H7 (cell line): ENCODE measurements around the gene CBX8. TPM values are rescaled to one million over a fixed set of nuclear protein-coding genes. Genes with fewer than 3 reads are reported as not detected.

Source experiments
- DNase-seq: peaks from one replicate; pipeline ENCODE4 v3.0.0; 2012
- H3K27me3 ChIP-seq: 2 replicates; pipeline ENCODE4 v1.6.0; 2011; ENCODE audit warnings: mild to moderate bottlenecking, low read length; ENCODE audit not compliant: control insufficient read depth, insufficient read depth
- H3K36me3 ChIP-seq: replicated peaks from 2 replicates; pipeline ENCODE4 v1.5.1; 2011; ENCODE audit warnings: low read length; ENCODE audit not compliant: control insufficient read depth, insufficient read depth
- H3K4me3 ChIP-seq: 2 replicates; pipeline ENCODE4 v1.5.1; 2011; ENCODE audit warnings: low read depth, mild to moderate bottlenecking, control low read depth, low read length, moderate library complexity; ENCODE audit not compliant: insufficient read depth
- total RNA-seq: library from RNA; depleted of rRNA; stranded (reverse); fragments of >200 nt; shearing (Covaris generic); gene quantifications from 2 replicates; pipeline ENCODE4 v1.2.3, GENCODE V29; 2014

CBX8 gene
- total RNA-seq, 1 experiment from 2014 or later = 1.4 TPM

DNA sequence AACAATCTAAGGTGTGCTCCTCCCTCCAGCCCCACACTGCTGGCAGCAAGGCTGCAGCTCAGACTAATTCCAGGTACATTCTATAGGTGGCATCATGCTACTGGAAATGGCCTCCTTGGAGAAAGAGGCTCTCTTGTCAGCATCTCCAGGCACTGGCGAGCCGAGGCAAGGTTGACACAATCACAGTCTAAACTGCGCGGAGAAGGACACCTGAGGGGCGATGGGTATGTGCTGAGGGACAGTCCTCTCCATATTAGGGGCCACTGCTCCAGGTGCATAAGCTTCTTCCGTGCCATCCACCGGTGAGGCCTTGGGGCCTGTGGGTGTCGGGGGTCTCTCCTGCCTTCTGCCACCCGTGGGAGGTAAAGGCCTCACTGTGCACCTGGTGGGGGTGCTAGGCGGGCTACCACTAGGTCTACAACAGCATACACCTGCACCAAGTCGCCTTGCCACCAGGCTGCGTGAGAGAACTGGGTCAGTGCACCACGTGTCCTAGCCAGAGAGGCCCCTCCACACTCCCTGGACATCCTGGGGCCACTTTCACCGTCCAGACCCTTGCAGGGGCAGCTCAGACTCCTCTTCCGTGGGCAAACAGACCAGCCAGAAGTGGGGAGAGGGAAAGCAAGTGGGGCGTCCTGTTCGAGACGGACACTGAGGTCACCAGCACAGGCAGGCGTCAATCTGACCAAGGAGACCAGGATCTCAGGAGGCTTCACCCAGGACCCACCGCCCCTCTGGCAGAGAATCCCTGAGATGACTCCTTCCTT is 12.1 kb upstream of the CBX8 start:
- H3K4me3 ChIP-seq = no peak overlapping the region
- H3K36me3 ChIP-seq = no peaks in the 10 kb centered on the region
- peaks cover 94% of the 10 kb centered on the region for H3K27me3 ChIP-seq
- DNase-seq = peak; percentile 82

DNA sequence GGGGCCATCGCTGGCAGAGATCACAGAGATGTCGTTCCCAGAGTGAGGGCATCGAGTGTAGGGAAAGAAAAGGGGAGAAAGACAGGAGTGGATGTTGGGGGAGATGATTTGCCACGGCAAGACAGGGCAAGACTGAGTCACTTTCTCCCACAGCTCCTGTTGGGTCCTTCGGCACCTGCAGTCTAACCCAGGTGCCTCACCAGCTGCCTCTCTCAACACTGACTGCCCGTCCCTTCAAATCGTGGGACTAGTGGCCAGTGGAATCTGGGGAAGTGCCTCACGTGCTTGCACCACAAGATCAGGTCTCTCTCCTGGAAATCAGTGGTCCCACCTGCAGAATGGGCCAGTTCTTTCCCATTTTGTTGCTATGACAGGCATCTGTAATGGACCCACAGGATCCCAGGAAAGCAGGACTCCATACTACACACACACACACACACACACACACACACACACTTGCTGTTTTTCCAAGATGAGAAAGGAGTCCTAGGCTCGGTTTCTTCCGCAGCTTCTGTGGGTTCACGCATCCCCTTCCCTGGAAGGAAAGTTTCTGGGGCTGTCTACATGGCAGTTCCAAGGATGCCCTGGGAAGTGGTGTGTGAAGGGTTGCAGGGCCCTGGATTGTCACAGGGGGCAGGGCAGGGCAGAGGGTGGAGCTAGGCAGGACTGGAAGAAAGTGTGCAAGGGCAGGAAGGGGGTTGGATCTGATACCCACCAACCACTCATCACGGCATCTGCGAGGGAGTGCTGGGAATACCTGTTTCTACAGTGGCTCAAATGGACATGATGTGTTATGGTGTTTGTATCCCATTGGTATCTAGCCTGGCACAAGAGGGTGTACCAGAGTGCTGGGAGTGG is 10.2 kb upstream of the CBX8 start:
- peaks cover 96% of the 10 kb centered on the region for H3K27me3 ChIP-seq
- no peak overlapping the region for H3K4me3 ChIP-seq
- no peak for DNase-seq
- H3K36me3 ChIP-seq = no peaks in the 10 kb centered on the region

DNA sequence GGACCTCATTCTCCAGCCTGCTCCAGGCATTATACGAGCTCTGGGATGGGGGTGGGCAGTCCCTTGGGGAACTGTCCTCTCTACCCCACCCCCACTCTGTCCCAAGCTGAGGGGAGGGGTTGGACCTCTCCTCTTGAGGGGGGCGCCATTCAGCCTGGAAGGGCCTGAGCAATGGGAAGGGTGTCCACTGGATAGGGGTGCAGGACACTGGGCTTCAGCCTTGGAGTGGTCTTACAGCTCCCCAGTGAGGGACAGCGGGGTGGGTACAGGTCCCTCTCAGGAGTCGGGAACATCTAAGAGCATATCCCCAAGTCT is 9.5 kb upstream of the CBX8 start:
- no peak for DNase-seq
- Histone ChIP-seq H3K36me3 (no peaks in the 10 kb centered on the region), H3K4me3 (no peak overlapping the region), H3K27me3 (peaks cover 96% of the 10 kb centered on the region)

DNA sequence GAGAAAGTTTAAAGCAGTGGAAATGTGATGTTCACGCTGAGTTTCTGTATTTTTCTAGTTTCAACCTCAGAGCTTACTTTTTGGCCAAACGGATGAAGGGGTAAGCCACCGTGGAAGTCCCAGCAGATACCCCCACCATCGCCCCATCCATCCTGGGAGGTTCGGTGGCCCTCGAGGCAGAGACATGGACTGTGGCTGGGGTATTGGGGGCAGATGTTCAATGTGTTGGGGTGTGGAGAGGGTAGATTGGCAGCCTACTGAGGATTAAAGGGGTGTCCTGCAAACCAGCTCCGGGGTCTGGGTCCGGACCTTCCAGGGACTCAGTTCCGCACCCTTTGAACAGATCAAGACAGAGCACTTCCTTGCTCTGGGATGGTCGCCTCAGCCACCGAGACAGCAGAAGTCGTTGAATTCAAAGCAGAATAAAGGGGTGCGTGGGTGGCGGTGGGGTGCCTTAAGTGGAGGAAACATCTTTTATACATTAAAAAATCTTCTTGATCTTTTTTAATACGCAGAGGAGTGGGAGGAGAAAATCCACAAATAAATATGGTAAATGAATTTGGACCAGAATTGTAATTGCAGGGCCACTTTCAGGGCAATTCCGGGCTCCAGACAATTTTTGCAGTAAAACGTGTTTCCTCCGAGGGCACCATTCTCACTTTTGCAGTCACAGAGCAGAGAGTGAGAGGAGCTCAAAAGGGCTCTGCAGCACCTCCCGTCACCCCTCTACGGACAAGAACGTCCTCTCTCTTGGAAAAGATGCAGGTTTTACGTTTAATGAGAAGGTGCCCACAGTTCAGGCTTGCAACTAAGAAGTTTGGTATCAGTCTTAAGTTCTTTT is 8.2 kb upstream of the CBX8 start:
- Histone ChIP-seq H3K4me3 (no peak overlapping the region), H3K36me3 (no peaks in the 10 kb centered on the region), H3K27me3 (peaks cover 98% of the 10 kb centered on the region)
- DNase-seq = no peak

DNA sequence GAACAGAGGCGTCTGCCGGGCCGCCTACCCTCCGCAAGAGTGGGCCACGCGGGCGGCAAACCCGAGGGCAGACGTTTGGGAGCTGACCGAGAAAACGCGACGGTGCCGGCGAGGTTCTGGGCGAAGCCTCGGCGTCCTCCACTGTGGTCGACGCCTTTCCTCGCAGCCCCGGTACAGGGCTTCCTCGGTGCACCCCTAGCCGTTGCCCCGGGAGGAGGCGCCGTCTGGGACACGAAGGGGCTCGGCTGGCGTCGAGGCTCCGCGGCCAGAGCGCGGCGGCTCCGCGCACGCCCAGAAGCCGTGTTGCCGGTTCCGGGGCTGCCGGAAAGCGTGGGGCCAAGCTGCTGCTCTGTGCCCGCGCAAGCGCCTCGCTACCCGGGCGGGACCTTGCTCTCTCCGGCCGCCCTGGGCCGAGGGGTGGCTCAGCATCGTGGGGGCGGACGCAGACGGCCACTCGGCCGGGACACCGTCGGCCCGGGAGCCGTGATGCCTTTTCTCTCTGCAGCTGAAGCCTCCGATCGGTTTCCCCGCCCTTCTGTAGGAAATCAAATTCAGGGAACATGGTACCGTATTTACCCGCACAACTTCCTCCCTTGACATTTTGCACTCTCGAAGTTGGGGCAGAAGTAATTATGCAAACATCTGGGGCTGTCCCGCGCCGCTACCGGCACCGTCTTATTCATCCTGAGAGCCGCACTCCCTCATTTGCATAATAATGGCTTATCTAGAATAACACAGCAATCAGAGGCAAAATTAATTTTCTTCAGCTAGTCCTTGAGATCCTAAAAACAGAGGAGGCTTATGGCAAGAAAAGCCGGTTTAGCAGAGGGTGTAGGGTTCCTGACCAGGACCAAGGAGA is 7.3 kb upstream of the CBX8 start:
- Histone ChIP-seq H3K36me3 (no peaks in the 10 kb centered on the region), H3K27me3 (peaks cover 100% of the 10 kb centered on the region), H3K4me3 (no peak overlapping the region)
- DNase-seq = peak; percentile 73

DNA sequence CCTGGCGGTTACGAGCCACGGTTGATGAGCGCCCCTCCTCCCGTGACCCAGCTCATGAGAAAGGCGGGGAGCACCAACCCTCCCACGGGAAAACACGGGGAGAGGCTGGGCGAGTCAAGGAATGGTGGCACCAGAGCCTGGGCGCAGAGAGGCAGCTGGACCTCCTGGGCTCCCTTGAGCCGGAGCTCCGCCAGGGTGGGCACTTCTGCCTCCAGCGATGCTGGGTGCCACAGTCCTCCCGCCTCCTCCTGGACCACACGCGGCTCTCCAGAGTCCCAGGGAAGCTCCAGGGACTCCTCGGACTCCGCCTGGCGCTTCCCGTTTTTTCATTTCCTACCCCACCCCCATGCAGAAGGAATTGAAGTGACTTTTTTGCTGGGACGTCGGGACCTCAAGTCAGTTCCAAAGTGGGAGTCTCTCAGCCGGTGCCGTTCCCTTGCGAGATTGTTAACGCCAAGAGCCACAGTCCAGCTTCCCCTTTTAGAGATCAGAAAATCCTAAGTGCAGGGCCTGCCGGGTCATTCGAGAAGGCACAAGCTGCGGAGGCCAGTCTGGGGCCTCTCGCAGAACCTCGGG is 6.6 kb upstream of the CBX8 start:
- peak; percentile 60 for DNase-seq
- no peak overlapping the region for H3K4me3 ChIP-seq
- H3K27me3 ChIP-seq = peaks cover 100% of the 10 kb centered on the region

DNA sequence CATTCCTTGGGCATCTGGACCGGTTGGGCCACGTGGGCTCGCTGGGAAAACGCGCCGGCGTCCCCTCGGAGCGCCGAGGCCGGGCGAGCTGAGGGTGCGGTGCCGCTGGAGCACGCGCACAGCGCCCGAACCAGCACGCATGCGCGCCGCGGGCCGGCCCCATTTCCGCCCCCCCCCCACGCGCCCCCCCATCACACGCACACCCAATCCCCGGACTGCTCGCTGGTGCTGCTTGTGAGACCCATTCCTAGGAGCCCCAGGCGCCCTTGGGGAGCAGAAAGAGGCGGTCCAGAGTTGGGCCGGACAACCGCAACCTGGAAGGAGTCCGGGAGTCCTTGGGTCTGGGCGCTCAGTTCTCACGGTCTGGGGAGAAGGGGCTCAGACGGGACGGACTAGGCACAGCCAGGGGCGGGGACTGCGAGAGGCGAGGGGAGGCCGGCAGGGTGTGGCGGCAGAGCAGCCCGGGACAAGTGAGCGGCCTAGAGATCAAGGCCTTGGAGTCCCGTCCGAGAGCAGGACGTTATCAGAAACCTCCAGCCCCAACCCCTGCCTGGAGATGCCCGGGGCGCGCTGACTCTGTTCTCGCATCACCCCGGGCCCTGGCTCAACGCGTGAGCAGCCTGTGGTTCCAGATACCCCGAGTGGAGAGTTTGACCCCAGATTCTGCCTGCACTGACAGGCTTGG is 6.0 kb upstream of the CBX8 start:
- H3K27me3 ChIP-seq = peaks cover 100% of the 10 kb centered on the region
- no peak overlapping the region for H3K4me3 ChIP-seq
- H3K36me3 ChIP-seq = no peaks in the 10 kb centered on the region
- DNase-seq = peak; percentile 73

More for the DNA sequence above, 6.6 kb upstream of the CBX8 start:
- H3K36me3 ChIP-seq = no peaks in the 10 kb centered on the region

DNA sequence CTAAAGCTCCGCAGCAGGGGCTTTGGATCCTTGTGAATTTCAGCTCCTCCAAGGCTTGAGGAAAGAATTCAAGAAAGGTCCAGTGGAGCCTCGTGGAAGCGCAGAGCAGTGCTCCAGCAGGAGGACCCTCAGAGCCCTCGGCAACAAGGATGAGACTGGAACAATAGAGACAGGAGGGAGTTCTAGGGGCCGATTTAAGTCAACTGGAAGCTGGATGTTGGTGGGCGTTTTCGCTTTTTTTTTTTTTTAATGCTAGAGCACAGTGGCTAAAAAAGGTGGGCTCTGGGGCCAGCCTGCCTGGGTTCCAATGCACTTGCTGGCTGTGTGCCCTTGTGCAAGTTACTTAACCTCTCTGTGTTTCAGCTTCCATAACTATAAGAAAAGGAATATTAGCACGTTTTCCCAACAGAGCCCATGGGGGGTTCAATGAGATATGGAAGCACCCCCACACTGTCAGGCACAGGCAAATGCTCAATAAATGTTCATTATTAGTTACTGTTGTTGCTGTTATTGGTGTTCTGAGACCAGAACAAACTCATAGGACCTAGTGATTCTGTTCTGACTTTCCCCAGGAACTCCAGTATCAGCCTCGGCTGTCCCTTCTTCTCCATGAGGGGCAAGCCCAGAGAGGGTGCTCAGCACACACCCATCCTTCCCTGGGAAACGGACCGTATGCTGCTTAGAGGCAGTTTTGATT is 5.3 kb upstream of the CBX8 start:
- Histone ChIP-seq H3K27me3 (peaks cover 96% of the 10 kb centered on the region), H3K36me3 (no peaks in the 10 kb centered on the region), H3K4me3 (no peak overlapping the region)
- no peak for DNase-seq

DNA sequence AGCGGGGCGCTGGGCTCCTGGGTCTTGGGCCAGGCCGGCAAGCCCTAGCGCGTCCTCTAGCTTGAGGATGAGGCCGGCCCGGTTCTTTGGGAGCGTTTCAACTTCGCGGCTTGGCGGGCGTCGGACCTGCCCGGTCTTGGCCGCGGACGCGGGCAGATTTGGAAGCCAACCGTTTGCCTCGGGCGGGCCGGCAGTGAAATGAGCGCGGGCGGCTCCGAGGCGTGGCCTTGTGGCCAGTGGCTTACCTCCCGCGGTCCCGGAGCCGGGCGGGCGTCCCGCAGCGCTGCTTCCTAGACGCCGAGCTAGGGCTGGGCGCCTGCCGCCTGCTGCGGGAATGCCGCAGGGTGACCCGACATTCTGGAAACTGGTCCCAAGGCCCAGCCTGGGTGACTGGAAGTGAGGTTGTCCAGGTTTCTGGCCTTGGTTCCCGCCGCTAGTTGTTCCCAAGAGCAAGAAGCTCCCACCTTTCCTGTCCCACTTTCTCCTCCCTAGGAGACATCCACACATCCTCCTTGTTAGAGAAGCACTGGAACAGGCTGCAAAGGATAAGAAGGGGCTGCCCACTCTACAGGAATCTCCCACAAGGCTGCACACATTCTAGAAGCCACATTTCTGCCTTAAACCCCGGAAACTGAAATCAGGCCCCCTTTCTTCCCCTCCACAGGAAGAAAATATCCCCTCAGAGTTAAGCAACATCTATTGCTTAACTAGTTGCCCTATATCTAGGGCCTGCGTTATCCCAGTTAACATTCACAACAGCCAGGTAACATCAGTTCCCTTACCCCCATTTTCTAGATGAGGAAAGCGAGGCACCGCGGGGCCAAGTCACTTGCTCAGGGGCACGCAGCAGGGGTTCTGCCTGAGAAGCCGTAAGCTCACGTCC is 4.5 kb upstream of the CBX8 start:
- Histone ChIP-seq H3K27me3 (peaks cover 92% of the 10 kb centered on the region), H3K4me3 (peak overlapping the region; percentile 5; the same call in 1 of the 2 replicates)
- peak; percentile 55 for DNase-seq

DNA sequence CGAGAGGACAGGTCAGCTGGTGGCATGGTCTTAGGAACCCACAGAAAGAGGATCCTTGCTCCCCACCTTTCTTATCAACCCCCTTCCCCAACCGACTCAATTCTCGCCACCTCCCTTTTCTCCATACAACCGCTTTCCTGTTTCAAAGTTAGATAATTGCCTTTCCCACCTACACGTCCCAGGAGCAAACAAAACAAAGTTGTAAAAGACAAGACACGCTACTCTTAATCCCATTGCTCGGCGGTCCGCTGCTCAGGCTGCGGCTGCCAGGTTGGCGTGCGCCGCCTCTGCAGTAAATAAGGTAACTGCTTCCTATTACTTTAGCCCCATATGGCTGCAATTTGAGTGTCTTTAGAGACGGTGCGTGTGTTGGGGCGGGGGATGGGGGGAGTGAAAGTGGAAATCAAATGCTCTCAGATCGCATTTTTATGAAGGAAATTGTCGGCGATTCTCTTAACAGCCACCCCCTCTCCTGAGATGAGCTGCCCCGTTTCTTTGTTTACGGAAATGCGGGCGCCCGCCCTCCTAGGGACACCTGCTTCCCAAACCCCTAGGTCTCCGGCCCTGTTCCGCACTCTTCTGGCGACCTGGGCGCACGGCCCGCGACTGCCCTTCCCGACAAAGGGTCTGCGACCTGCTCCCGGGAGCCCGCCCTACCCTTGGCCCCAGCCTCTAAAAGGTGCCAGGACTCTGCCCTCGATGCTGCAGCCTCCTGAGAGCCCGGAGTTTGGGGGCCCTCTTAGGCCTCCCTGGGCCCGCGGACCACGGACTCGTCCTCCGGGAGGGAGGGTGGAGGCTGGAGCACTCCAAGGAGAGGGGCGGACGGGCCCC is 3.7 kb upstream of the CBX8 start:
- peak; percentile 90 for DNase-seq
- peak overlapping the region; percentile 5 for H3K4me3 ChIP-seq
- H3K36me3 ChIP-seq = no peaks in the 10 kb centered on the region
- H3K27me3 ChIP-seq = peaks cover 92% of the 10 kb centered on the region

More for the DNA sequence above, 4.5 kb upstream of the CBX8 start:
- H3K36me3 ChIP-seq = no peaks in the 10 kb centered on the region

DNA sequence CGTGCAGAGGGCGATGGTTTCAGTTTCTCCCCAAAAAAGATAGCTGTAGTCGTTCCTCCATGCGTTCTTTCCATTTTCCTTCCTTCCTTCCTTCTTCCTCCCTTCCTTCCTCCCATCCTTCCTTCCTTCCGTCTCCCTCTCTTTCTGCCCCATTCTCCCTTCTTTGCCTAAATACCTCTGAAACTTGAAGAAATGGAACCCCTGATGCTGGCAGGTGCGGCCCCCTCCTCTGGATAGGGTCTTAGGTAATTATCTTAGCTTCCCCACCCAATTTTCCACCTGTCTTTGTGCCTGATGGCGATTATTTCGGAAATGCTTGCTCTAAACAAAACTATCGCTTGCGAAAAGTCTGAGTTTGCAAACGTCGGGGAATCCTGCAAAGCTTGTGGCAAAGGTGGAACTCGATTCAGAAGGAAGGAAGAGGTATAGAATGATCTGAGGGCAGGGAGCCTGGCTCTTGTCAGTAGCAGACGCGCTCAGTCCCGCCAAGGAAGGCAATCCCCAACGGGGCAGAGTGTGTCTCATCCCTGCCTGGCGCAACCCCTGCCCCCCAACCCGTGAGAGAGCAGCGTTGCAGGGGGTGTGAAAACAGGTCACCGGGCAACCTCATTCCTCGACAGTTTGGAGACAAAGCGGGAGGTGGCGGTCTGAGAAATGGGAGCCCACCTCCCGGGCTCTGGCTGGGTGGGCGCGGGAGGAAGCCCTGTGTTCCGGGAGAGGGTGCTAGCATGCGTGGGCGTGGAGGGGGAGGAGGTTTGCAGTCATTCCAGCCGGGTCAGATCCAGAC is 2.9 kb upstream of the CBX8 start:
- no peaks in the 10 kb centered on the region for H3K36me3 ChIP-seq
- H3K27me3 ChIP-seq = peaks cover 92% of the 10 kb centered on the region
- H3K4me3 ChIP-seq = no peak overlapping the region
- peak; percentile 64 for DNase-seq
